Measurements from ENCODE around the gene POLR1D.

POLR1D gene

DNA sequence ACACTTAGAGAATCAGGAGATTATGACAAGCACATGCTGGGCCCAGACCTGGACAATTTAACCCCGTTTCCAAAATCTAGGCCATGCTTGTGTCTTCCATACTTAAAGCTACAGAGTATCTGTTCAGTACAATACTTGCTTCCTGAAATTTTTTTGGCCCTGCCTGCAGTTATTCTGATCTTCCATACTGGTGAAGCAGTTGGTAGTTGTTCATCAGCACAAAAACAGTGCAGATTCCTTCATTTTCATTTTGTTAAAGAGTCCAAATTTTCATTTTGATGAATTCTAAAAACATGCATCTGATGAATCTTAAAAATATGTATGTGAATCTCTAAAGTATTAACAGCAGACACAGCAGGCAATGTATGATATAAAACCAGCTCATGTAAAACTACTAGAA, 49.2 kb downstream of the POLR1D start:
- H3K4me3 ChIP-seq (ENCODE audit: low read depth, low read length) = no peak overlapping the region

DNA sequence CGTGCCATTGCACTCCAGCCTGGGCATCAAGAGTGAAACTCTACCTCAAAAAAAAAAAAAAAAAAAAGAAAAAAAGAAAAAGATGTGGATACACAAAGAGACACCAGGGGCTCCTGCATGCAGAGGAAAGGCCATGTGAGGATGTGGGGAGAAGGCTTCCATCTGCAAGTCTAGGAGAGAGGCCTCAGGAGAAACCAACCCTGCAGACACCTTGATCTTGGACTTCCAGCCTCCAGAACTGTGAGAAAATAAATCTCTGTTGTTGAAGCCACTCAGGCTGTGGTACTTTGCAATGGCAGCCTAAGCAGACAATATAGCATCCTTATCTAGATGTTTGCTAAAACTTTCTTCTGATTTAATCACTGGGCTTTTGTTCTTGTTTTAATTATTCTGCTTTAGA, 50.3 kb downstream of the POLR1D start:
- H3K4me3 ChIP-seq (ENCODE audit: low read depth, low read length) = no peak overlapping the region
